Right lobe of liver (tissue), 6 donors: ENCODE data around the gene MYO9A. TPM values are rescaled to one million over a fixed set of nuclear protein-coding genes. Genes with fewer than 3 reads are reported as not detected.

Experiments
- ATAC-seq, 4 donors: fragments of 200-7000 bp; cut with Tn5 transposase; one replicate each; pipeline ENCODE4 v1.9.1; 2020; ENCODE audit warnings: mild to moderate bottlenecking in 4 of 4, moderate library complexity in 4 of 4
- DNase-seq, 3 donors: peaks; one replicate each; pipeline ENCODE4 v3.0.0-alpha.2; 2020
- H3K27ac ChIP-seq, 3 donors: fragments of 200-600 bp; one replicate each; pipeline ENCODE4 v1.8.0; 2022
- H3K27me3 ChIP-seq, 2 donors: fragments of 200-600 bp; one replicate each; pipeline ENCODE4 v1.8.0; 2022
- H3K36me3 ChIP-seq, 4 donors: fragments of 200-600 bp; sonication (generic) in 1 of 4; one replicate each; pipeline versions ENCODE4 v1.5.1 to v1.8.0; 2017 to 2022; ENCODE audit warnings: control low read depth in 1 of 4
- H3K4me1 ChIP-seq, 4 donors: fragments of 200-600 bp; sonication (generic) in 1 of 4; one replicate each; pipeline versions ENCODE4 v1.5.1 to v1.8.0; 2017 to 2022; ENCODE audit warnings: control low read depth in 1 of 4
- H3K4me3 ChIP-seq, 3 donors: fragments of 200-600 bp; one replicate each; pipeline ENCODE4 v1.8.0; 2022
- H3K9me3 ChIP-seq, 4 donors: fragments of 200-600 bp; sonication (generic) in 1 of 4; one replicate each; pipeline versions ENCODE4 v1.5.1 to v1.8.0; 2017 to 2022; ENCODE audit warnings: control low read depth in 1 of 4
- POLR2A ChIP-seq: fragments of 450-650 bp; IDR thresholded peaks from one replicate; pipeline ENCODE4 v1.6.1; 2017; ENCODE audit warnings: antibody characterized with exemption, mild to moderate bottlenecking
- WGBS: methylation state at CpG from one replicate; pipeline ENCODE4 v1.1.6; 2018; ENCODE audit warnings: low coverage, low lambda C conversion rate; ENCODE audit not compliant: insufficient coverage; ENCODE audit errors: missing lambda C conversion rate; 5-methylcytosine and 5-hydroxymethylcytosine counted together
- intact Hi-C, 2 donors: fragments of 100-400 bp; cut with DNase I; formaldehyde crosslinking; loops; one replicate each; pipeline versions ENCODE4 v1.11.2 to v1.14.1; 2022
- total RNA-seq, 6 experiments: library from RNA; depleted of rRNA in 2 of 6; stranded (reverse); fragments of >200 nt in 2 of 6; fragmentation: NEBNext Ultra II Directional in 3 of 6; extraction: Animal tissue kit (Norgen Biotek cat#: 25700) in 3 of 6; gene quantifications; one replicate each; pipeline versions ENCODE4 v1.1.0 to v1.2.4, GENCODE V29; 2016 to 2023
- TF ChIP-seq, protein P1 (sequence below), 4 donors: fragments of 200-600 bp in 3 of 4; fragments of 450-650 bp in 1 of 4; IDR thresholded peaks; one replicate each; pipeline versions ENCODE4 v1.5.1 to v1.8.0; 2016 to 2022; ENCODE audit warnings: antibody characterized with exemption in 4 of 4, mild to moderate bottlenecking in 2 of 4
- donor health status: DM: no; HTN: yes; CAD: no.
- donor health status: DM: no; HTN: no; CAD: no.
- donor health status: DM: no; HTN: no; CAD: no.
- donor health status: DM: no; HTN: yes; CAD: no.
- donor health status: DM: no; HTN: yes; CAD: no.

MYO9A gene
- total RNA-seq, 6 experiments from 2014 or later: 5.6 to 10.4 (median 8.5) TPM

DNA sequence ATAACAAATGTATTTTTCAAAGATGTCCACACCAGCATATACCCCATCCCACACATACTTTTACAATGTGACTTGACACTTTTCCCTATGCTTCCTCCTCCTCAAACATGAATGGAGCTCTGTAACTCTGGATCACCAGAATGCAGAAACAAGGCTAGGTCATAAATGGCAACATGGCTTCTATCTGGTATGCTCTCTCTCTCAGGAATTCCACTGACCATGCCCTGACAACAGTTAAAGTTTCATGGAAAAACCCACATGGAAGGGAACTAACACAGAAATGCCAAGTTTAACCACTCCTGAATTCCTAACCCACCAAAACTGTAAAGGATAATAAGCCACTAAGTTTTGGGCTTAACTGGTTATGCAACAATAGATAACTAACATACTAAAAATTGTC lies 19.9 kb downstream of the MYO9A start:
- H3K4me1 ChIP-seq: no peaks in the 10 kb centered on the region
- intact Hi-C loops: no loop called here
- TF ChIP-seq, protein P1, sequence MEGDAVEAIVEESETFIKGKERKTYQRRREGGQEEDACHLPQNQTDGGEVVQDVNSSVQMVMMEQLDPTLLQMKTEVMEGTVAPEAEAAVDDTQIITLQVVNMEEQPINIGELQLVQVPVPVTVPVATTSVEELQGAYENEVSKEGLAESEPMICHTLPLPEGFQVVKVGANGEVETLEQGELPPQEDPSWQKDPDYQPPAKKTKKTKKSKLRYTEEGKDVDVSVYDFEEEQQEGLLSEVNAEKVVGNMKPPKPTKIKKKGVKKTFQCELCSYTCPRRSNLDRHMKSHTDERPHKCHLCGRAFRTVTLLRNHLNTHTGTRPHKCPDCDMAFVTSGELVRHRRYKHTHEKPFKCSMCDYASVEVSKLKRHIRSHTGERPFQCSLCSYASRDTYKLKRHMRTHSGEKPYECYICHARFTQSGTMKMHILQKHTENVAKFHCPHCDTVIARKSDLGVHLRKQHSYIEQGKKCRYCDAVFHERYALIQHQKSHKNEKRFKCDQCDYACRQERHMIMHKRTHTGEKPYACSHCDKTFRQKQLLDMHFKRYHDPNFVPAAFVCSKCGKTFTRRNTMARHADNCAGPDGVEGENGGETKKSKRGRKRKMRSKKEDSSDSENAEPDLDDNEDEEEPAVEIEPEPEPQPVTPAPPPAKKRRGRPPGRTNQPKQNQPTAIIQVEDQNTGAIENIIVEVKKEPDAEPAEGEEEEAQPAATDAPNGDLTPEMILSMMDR (IDR thresholded peaks at IDR 0.05): no peak
- no peak for TF ChIP-seq POLR2A
- DNase-seq: no peak
- H3K4me3 ChIP-seq: no peak overlapping the region
- H3K9me3 ChIP-seq: no peaks in the 10 kb centered on the region
- H3K27ac ChIP-seq: no peak overlapping the region
- H3K36me3 ChIP-seq: no peaks in the 10 kb centered on the region
- ATAC-seq: no peak
- no peaks in the 10 kb centered on the region for H3K27me3 ChIP-seq

DNA sequence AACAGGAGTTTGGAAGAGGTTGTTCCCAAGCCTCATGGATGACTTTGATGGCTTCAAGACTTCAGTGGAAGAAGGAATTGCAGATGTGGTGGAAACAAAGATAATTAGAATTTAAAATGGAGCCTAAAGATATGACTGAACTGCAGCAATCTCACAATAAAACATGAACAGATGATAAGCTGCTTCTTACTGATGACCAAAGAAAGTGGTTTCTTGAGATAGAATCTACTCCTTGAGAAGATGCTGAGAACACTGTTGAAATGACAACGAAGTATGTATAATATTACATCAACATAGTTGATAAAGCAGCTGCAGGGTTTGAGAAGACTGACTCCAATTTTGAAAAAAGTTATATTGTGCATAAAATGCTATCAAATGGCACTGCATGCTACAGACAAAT lies 21.2 kb downstream of the MYO9A start:
- DNase-seq (no peak), ATAC-seq (no peak)
- Histone ChIP-seq H3K27me3 (no peaks in the 10 kb centered on the region), H3K4me3 (no peak overlapping the region), H3K27ac (no peak overlapping the region), H3K9me3 (no peaks in the 10 kb centered on the region), H3K36me3 (no peaks in the 10 kb centered on the region), H3K4me1 (no peaks in the 10 kb centered on the region)
- WGBS: 100% methylated on average over 1 of the region's 1 CpG
- intact Hi-C loops: no loop called here
- TF ChIP-seq, protein P1 (IDR thresholded peaks at IDR 0.05): no peak
- TF ChIP-seq POLR2A: no peak

DNA sequence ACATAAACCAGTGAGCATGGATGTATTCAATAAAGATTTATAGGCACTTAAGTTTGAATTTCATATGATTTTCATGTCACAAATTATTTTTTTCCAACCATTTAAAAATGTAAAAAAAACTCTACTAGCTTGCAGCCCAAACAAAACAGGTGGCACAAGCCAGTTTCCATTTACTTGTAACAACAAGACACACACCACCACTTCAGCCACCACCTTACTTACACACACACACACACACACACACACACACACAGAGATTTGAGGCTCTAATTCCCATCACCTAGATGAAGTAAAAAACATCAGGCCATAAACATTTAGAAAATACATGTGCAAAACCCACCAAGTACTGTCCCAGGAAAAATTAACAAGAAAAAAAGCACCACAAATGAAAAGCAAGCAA lies 25.3 kb downstream of the MYO9A start:
- TF ChIP-seq, protein P1 (IDR thresholded peaks at IDR 0.05): no peak
- TF ChIP-seq POLR2A: no peak
- H3K27ac ChIP-seq: no peak overlapping the region
- H3K4me3 ChIP-seq: no peak overlapping the region
- intact Hi-C loops: no loop called here
- ATAC-seq (no peak), DNase-seq (no peak)
- no peaks in the 10 kb centered on the region for H3K36me3 ChIP-seq
- no peaks in the 10 kb centered on the region for H3K4me1 ChIP-seq
- H3K27me3 ChIP-seq: no peaks in the 10 kb centered on the region
- no peaks in the 10 kb centered on the region for H3K9me3 ChIP-seq

DNA sequence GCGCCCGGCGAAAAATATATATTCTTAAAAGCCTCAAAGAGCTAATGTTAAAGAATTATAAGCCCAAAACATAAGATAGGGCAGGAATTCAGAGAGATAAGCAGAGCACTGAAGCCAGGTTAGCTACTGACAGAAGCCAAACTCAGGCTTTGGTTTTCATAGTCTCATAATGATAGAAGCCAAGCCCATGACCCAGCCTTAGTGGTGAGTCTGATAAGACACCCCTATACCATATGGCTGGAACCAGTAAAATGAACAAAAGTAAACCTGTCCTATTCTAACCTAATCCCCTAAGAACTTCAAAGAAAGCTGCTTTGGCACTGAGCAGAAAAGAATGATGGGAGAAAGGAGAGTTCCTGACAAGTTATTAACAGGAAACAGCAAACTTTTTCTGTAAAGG lies 25.9 kb downstream of the MYO9A start:
- no peak for TF ChIP-seq POLR2A
- TF ChIP-seq, protein P1 (IDR thresholded peaks at IDR 0.05): no peak
- H3K4me1 ChIP-seq: no peaks in the 10 kb centered on the region
- no peaks in the 10 kb centered on the region for H3K36me3 ChIP-seq
- H3K27ac ChIP-seq: no peak overlapping the region
- no peak overlapping the region for H3K4me3 ChIP-seq
- no peaks in the 10 kb centered on the region for H3K27me3 ChIP-seq
- intact Hi-C loops: no loop called here
- no peaks in the 10 kb centered on the region for H3K9me3 ChIP-seq
- WGBS: 97% methylated on average over 3 of the region's 3 CpGs
- ATAC-seq: no peak
- no peak for DNase-seq

DNA sequence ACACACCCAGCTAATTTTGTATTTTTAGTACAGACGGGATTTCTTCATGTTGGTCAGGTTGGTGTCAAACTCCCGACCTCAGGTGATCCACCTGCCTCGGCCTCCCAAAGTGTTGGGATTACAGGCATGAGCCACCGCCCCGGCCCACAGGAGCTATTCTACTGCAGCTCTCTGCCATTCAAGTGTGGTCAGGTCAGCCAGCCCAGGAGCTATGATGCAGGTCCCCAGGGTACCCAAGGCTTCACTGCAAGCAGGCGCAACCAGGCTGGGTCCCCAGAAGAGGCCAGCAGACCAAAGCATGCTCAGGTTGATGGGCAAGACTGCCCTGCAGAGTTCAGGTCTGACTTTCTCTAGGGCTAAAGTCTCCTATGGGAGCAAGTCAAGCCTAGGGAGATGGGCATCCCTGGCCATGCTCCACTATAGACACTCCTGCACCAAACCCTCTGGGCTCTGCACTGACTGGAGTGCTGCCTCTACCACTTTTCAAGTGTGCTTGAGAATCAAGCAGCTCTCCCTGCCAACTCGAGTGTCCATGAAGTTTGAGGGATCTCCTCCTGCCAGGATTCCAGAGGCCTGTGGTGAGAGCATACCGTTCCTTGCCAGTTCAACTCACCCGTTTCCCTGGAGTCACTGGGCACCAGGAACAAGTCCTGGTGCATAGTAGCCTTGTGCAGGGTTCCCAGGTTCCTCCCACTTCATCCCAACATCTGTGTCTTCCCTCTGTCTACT lies 30.9 kb downstream of the MYO9A start:
- no peaks in the 10 kb centered on the region for H3K4me1 ChIP-seq
- no peaks in the 10 kb centered on the region for H3K27me3 ChIP-seq
- 96% methylated on average over 4 of the region's 9 CpGs for WGBS
- ATAC-seq: no peak
- H3K4me3 ChIP-seq: no peak overlapping the region
- DNase-seq: no peak
- no peak overlapping the region for H3K27ac ChIP-seq
- no peaks in the 10 kb centered on the region for H3K36me3 ChIP-seq
- intact Hi-C loops: no loop called here
- no peaks in the 10 kb centered on the region for H3K9me3 ChIP-seq
- TF ChIP-seq, protein P1 (IDR thresholded peaks at IDR 0.05): no peak
- TF ChIP-seq POLR2A: no peak
